ENCODE measurements around the gene ITFG2. TPM values are rescaled to one million over a fixed set of nuclear protein-coding genes. Genes with fewer than 3 reads are reported as not detected.

Gene ITFG2
- total and polyA plus RNA-seq, 10 of the 15 experiments (the other 5 are each of a cell fraction or from before 2014, with no cell fraction given) = 21.2 to 39.5 (median 25.9) TPM

- ChIA-PET CTCF (no interaction called here), RAD21 (ENCODE audit: unreplicated experiment) (no interaction called here), POLR2A (no interaction called here), SMC1A (ENCODE audit: uncharacterized antibody, unreplicated experiment) (interaction anchor here (0.6 kb wide), 1 partner anchor 49 kb away, joined by 3 read pairs; no protein-coding TSS in a partner anchor)
- in situ Hi-C loops (cut with MboI) (no loop called here), intact Hi-C loops (cut with micrococcal nuclease; ENCODE audit: unreplicated experiment) (no loop called here)
- TF ChIP-seq SUPT20H (IDR thresholded peaks at IDR 0.05; ENCODE audit: borderline replicate concordance, control insufficient read depth, low read depth, low read length) (no peak), RUNX3 (IDR thresholded peaks at IDR 0.05; ENCODE audit: low read length) (no peak), MXI1 (IDR thresholded peaks at IDR 0.05; ENCODE audit: low read depth, low read length) (no peak), NFIC (IDR thresholded peaks at IDR 0.05; ENCODE audit: low read depth, low read length) (no peak), SP1 (IDR thresholded peaks at IDR 0.05; ENCODE audit: low read depth, low read length) (no peak), ZNF384 (IDR thresholded peaks at IDR 0.05; ENCODE audit: borderline replicate concordance, low read depth, low read length) (no peak), LARP7 (IDR thresholded peaks at IDR 0.05) (no peak), ZNF217 (IDR thresholded peaks at IDR 0.05) (no peak), HSF1 (IDR thresholded peaks at IDR 0.05; ENCODE audit: low read depth, low read length) (no peak), SMAD1 (IDR thresholded peaks at IDR 0.05; ENCODE audit: low read depth, partially characterized antibody) (no peak), BHLHE40 (IDR thresholded peaks at IDR 0.05; ENCODE audit: borderline replicate concordance in 1 of 2, low read depth in 2 of 2, low read length in 1 of 2) (no peak), IRF4 (IDR thresholded peaks at IDR 0.05; ENCODE audit: low read depth, low read length) (no peak)
- TF ChIP-seq, protein P1, sequence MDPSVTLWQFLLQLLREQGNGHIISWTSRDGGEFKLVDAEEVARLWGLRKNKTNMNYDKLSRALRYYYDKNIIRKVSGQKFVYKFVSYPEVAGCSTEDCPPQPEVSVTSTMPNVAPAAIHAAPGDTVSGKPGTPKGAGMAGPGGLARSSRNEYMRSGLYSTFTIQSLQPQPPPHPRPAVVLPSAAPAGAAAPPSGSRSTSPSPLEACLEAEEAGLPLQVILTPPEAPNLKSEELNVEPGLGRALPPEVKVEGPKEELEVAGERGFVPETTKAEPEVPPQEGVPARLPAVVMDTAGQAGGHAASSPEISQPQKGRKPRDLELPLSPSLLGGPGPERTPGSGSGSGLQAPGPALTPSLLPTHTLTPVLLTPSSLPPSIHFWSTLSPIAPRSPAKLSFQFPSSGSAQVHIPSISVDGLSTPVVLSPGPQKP (IDR thresholded peaks at IDR 0.05; ENCODE audit: low read depth, low read length) = no peak
- TF ChIP-seq, protein P2, sequence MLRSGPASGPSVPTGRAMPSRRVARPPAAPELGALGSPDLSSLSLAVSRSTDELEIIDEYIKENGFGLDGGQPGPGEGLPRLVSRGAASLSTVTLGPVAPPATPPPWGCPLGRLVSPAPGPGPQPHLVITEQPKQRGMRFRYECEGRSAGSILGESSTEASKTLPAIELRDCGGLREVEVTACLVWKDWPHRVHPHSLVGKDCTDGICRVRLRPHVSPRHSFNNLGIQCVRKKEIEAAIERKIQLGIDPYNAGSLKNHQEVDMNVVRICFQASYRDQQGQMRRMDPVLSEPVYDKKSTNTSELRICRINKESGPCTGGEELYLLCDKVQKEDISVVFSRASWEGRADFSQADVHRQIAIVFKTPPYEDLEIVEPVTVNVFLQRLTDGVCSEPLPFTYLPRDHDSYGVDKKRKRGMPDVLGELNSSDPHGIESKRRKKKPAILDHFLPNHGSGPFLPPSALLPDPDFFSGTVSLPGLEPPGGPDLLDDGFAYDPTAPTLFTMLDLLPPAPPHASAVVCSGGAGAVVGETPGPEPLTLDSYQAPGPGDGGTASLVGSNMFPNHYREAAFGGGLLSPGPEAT (IDR thresholded peaks at IDR 0.05; ENCODE audit: low read depth) = no peak
- TF ChIP-seq, protein P3, sequence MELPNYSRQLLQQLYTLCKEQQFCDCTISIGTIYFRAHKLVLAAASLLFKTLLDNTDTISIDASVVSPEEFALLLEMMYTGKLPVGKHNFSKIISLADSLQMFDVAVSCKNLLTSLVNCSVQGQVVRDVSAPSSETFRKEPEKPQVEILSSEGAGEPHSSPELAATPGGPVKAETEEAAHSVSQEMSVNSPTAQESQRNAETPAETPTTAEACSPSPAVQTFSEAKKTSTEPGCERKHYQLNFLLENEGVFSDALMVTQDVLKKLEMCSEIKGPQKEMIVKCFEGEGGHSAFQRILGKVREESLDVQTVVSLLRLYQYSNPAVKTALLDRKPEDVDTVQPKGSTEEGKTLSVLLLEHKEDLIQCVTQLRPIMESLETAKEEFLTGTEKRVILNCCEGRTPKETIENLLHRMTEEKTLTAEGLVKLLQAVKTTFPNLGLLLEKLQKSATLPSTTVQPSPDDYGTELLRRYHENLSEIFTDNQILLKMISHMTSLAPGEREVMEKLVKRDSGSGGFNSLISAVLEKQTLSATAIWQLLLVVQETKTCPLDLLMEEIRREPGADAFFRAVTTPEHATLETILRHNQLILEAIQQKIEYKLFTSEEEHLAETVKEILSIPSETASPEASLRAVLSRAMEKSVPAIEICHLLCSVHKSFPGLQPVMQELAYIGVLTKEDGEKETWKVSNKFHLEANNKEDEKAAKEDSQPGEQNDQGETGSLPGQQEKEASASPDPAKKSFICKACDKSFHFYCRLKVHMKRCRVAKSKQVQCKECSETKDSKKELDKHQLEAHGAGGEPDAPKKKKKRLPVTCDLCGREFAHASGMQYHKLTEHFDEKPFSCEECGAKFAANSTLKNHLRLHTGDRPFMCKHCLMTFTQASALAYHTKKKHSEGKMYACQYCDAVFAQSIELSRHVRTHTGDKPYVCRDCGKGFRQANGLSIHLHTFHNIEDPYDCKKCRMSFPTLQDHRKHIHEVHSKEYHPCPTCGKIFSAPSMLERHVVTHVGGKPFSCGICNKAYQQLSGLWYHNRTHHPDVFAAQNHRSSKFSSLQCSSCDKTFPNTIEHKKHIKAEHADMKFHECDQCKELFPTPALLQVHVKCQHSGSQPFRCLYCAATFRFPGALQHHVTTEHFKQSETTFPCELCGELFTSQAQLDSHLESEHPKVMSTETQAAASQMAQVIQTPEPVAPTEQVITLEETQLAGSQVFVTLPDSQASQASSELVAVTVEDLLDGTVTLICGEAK (IDR thresholded peaks at IDR 0.05; ENCODE audit: borderline replicate concordance) = no peak
- Histone ChIP-seq H3K27ac (ENCODE audit: control insufficient read depth, insufficient read depth) (no peak overlapping the region), H2AFZ (ENCODE audit: control insufficient read depth, low read depth, low read length) (no peak overlapping the region), H3K4me2 (ENCODE audit: control insufficient read depth, insufficient read depth) (no peak overlapping the region), H3K36me3 (ENCODE audit: control insufficient read depth in 2 of 2, insufficient read depth in 2 of 2, low read length in 1 of 2) (peaks cover 3 to 18% of the 10 kb centered on the region in 2 experiments), H3K27me3 (replicated peaks in 1 of 2; ENCODE audit: control insufficient read depth in 2 of 2, insufficient read depth in 2 of 2, low read length in 1 of 2) (no peaks in the 10 kb centered on the region), H3K9me3 (replicated peaks; ENCODE audit: control insufficient read depth, insufficient read depth, low read length) (no peaks in the 10 kb centered on the region), H3K4me1 (ENCODE audit: control insufficient read depth, insufficient read depth, low read length) (no peaks in the 10 kb centered on the region), H3K9ac (ENCODE audit: control insufficient read depth, insufficient read depth, low read length) (no peak overlapping the region), H4K20me1 (ENCODE audit: control insufficient read depth, insufficient read depth) (no peaks in the 10 kb centered on the region; the same call in 1 of the 2 replicates), H3K79me2 (ENCODE audit: control insufficient read depth, insufficient read depth, low read length) (no peaks in the 10 kb centered on the region), H3K4me3 (no peak overlapping the region)
- BruUV-seq (replicated peaks) = TSS peak; percentile 28
- DNase-seq (ENCODE audit: low read depth, low spot score) (no peak), ATAC-seq (no peak), FAIRE-seq (no peak)
- 92% methylated on average over 4 of the region's 4 CpGs for WGBS (ENCODE audit: insufficient coverage, insufficient replicate concordance, low lambda C conversion rate, missing lambda C conversion rate)
Measured at GRCh38 chr12:2825132-2825531, 12.7 kb downstream of the ITFG2 start.

All from GM12878 (cell line).